Measurements from ENCODE around the gene MAPK1. TPM values are rescaled to one million over a fixed set of nuclear protein-coding genes. Genes with fewer than 3 reads are reported as not detected.

Gene MAPK1
- total RNA-seq, 1 experiment from 2014 or later, result 90.3 TPM

DNA sequence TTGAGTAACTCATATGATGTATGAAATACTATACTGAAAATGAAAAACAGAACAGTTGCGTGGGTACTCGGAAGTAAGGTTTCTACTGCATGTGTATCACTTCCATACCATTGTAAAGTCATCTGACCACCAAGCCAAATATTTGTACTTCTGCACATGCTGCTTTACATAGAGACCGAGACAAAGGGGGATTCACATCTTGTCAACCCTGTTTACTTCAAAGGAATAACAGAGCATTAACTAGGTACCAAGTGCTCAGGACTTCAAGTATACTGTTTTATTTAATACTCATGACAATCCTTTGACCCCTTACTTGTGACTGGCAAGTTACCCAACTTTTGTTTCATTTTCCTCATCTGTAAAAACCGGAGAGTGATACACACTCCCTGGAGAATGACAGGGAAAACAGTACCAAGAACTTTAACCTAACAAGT, 9.9 kb downstream of the MAPK1 start:
- H3K9me3 Mint-ChIP-seq, result no peaks in the 10 kb centered on the region
- H3K4me3 Mint-ChIP-seq, result no peak overlapping the region
- Histone ChIP-seq H3K79me2 (ENCODE audit: insufficient read depth, low read length) (peaks cover 68% of the 10 kb centered on the region; the same call in 1 of the 2 replicates), H3K9ac (ENCODE audit: extremely low read depth, insufficient read length, low read length) (no peak overlapping the region), H2BK15ac (ENCODE audit: low read depth, low read length) (no peak overlapping the region), H3K14ac (ENCODE audit: insufficient read depth, low read length) (no peak overlapping the region), H3K4me2 (ENCODE audit: insufficient read depth, insufficient read length, low read length) (no peak overlapping the region), H2BK12ac (ENCODE audit: insufficient read length, low read depth, low read length) (no peak overlapping the region), H2BK5ac (ENCODE audit: insufficient read length, low read length) (no peak overlapping the region), H3K27me3 (ENCODE audit: insufficient read depth, low read length) (no peaks in the 10 kb centered on the region), H3K4ac (ENCODE audit: low read depth, low read length) (no peak overlapping the region), H3K18ac (ENCODE audit: insufficient read length, low read depth, low read length) (no peak overlapping the region), H3K23ac (ENCODE audit: insufficient read length, low read depth, low read length) (no peak overlapping the region), H3K79me1 (ENCODE audit: insufficient read depth, low read depth, low read length, poor library complexity, severe bottlenecking) (peaks cover 14% of the 10 kb centered on the region), H2AK5ac (ENCODE audit: insufficient read length, low read length) (no peak overlapping the region), H4K8ac (replicated peaks; ENCODE audit: insufficient read length, low read depth, low read length) (no peak overlapping the region), H2BK120ac (ENCODE audit: low read depth, low read length, poor library complexity, severe bottlenecking) (no peak overlapping the region), H4K91ac (ENCODE audit: insufficient read length, low read depth, low read length) (no peak overlapping the region), H4K5ac (ENCODE audit: insufficient read length, low read depth, low read length) (no peak overlapping the region), H4K20me1 (ENCODE audit: control insufficient read depth, insufficient read depth, insufficient read length) (no peaks in the 10 kb centered on the region), H3K23me2 (ENCODE audit: insufficient read length, low read depth, low read length, poor library complexity, severe bottlenecking) (no peaks in the 10 kb centered on the region), H3K9me3 (ENCODE audit: control insufficient read depth, low read depth, low read length) (no peaks in the 10 kb centered on the region), H3K27ac (ENCODE audit: insufficient read length, low read depth, low read length) (no peak overlapping the region), H3K4me1 (ENCODE audit: insufficient read depth, low read length) (peaks cover 6% of the 10 kb centered on the region), H2AFZ (ENCODE audit: low read length) (no peak overlapping the region), H2BK20ac (ENCODE audit: low read depth, low read length, poor library complexity, severe bottlenecking) (no peak overlapping the region), H3T11ph (ENCODE audit: low read length) (no peak overlapping the region), H3K56ac (ENCODE audit: insufficient read length, low read depth, low read length) (no peak overlapping the region)
- no CpG with 5 or more reads among the region's 4 CpGs for WGBS (ENCODE audit: extremely low coverage, insufficient read length, low lambda C conversion rate)
- TF ChIP-seq, protein P1, sequence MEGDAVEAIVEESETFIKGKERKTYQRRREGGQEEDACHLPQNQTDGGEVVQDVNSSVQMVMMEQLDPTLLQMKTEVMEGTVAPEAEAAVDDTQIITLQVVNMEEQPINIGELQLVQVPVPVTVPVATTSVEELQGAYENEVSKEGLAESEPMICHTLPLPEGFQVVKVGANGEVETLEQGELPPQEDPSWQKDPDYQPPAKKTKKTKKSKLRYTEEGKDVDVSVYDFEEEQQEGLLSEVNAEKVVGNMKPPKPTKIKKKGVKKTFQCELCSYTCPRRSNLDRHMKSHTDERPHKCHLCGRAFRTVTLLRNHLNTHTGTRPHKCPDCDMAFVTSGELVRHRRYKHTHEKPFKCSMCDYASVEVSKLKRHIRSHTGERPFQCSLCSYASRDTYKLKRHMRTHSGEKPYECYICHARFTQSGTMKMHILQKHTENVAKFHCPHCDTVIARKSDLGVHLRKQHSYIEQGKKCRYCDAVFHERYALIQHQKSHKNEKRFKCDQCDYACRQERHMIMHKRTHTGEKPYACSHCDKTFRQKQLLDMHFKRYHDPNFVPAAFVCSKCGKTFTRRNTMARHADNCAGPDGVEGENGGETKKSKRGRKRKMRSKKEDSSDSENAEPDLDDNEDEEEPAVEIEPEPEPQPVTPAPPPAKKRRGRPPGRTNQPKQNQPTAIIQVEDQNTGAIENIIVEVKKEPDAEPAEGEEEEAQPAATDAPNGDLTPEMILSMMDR (conservative IDR thresholded peaks at IDR 0.05), result no peak
- H3K4me1 Mint-ChIP-seq, result peaks cover 48% of the 10 kb centered on the region in 2 experiments
- no peak for DNase-seq
- no peaks in the 10 kb centered on the region for H3K27me3 Mint-ChIP-seq (ENCODE audit: low read depth)
- peaks cover 0 to 12% (median 8%) of the 10 kb centered on the region in 3 experiments; a peak in 5 of 7 replicates for H3K36me3 Mint-ChIP-seq (ENCODE audit: insufficient read depth in 1 of 3, low read depth in 3 of 3)
- H3K27ac Mint-ChIP-seq, result no peak overlapping the region

Data from H9 (cell line).